Neural cell (in vitro differentiated cells): Measurements from ENCODE around the gene CCNY.

Experiments used
- MXI1 ChIP-seq: fragments of 450-650 bp; conservative IDR thresholded peaks from 2 replicates; pipeline ENCODE4 v1.6.1; 2014; ENCODE audit warnings: antibody characterized with exemption, mild to moderate bottlenecking; ENCODE audit not compliant: poor library complexity, severe bottlenecking
- POLR2AphosphoS5 ChIP-seq: IDR thresholded peaks from 2 replicates; pipeline ENCODE4 v1.6.1; 2012
- TF ChIP-seq, protein P1 (sequence below): fragments of 450-650 bp; IDR thresholded peaks from 2 replicates; pipeline ENCODE4 v1.5.1; 2014; ENCODE audit warnings: antibody characterized with exemption, mild to moderate bottlenecking, moderate library complexity; ENCODE audit not compliant: poor library complexity, severe bottlenecking

DNA sequence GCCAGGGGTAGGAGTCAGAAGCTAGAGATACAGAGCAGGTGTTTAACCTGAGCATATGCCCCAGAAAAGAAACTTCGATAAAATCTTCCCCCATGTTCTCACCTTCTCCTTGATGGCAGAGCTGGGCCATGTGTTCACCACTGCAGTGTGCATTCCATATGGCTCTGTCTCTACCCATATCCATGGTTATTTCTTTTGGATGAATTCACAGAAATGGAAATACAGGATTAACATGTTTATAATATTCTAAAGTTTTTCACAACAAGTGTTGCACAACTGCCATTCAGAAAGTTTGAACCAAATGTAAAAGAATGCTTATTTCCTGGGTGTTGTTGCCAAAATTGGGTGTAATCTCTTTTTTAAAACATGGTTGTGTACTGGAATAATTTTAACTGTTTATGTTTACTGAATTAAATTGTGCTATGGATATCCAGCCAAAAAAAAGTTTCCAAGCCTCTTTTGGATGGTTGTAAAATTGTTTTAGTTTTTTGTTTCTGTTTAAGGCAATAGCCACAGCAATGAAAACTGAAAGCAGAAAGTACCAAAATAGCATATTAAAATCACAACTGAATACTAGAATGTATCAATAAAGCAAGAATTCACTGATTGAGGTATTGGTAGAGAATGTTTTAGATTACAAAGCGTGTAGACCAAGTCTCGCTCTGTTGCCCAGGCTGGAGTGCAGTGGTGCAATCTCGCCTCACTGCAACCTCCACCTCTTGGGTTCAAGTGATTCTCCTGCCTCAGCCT, 19.9 kb upstream of the CCNY start:
- TF ChIP-seq, protein P1, sequence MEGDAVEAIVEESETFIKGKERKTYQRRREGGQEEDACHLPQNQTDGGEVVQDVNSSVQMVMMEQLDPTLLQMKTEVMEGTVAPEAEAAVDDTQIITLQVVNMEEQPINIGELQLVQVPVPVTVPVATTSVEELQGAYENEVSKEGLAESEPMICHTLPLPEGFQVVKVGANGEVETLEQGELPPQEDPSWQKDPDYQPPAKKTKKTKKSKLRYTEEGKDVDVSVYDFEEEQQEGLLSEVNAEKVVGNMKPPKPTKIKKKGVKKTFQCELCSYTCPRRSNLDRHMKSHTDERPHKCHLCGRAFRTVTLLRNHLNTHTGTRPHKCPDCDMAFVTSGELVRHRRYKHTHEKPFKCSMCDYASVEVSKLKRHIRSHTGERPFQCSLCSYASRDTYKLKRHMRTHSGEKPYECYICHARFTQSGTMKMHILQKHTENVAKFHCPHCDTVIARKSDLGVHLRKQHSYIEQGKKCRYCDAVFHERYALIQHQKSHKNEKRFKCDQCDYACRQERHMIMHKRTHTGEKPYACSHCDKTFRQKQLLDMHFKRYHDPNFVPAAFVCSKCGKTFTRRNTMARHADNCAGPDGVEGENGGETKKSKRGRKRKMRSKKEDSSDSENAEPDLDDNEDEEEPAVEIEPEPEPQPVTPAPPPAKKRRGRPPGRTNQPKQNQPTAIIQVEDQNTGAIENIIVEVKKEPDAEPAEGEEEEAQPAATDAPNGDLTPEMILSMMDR = no peak
- TF ChIP-seq MXI1 (no peak), POLR2AphosphoS5 (no peak)
